ENCODE data around the gene FAM131A.
A peak's percentile ranks its signal among the peaks of the same experiment; 100 is the strongest.

Gene FAM131A

GRCh38 chr3:184341925-184342324, 4.5 kb downstream of the FAM131A start:
- CTCF ChIA-PET = no interaction called here
- Histone ChIP-seq H3K36me3 (ENCODE audit: control insufficient read depth in 2 of 2, insufficient read depth in 1 of 2, low read length in 2 of 2) (peaks cover 0 to 57% of the 10 kb centered on the region in 2 experiments; a peak in 1 of 3 replicates), H3K4me1 (ENCODE audit: control insufficient read depth, insufficient read depth, low read length) (no peaks in the 10 kb centered on the region), H3K27ac (ENCODE audit: extremely low read depth, low read depth, low read length) (no peak overlapping the region), H3K4me3 (ENCODE audit: low read depth, low read length) (no peak overlapping the region), H3K9me3 (ENCODE audit: control insufficient read depth, insufficient read depth, low read depth, low read length) (no peaks in the 10 kb centered on the region)
- POLR2A ChIA-PET = interaction anchor here (1.1 kb wide), 1 partner anchor 20 kb away, joined by 4 read pairs; no protein-coding TSS in a partner anchor
- TF ChIP-seq ZBTB1 (tag by site-specific recombination; IDR thresholded peaks at IDR 0.05) = no peak
- no peak for TF ChIP-seq ZNF354C (tag by site-specific recombination; IDR thresholded peaks at IDR 0.05; ENCODE audit: borderline replicate concordance, low read depth)
- TF ChIP-seq KLF7 (tag by site-specific recombination; IDR thresholded peaks at IDR 0.05; ENCODE audit: borderline replicate concordance) = no peak
- TF ChIP-seq MEIS1 (CRISPR knock-in tag; IDR thresholded peaks at IDR 0.05; ENCODE audit: borderline replicate concordance) = no peak
- no peak for TF ChIP-seq ZNF155 (tag by site-specific recombination; IDR thresholded peaks at IDR 0.05)
- TF ChIP-seq ZNF26 (tag by site-specific recombination; IDR thresholded peaks at IDR 0.05) = no peak
- no peak for TF ChIP-seq ZNF530 (tag by site-specific recombination; IDR thresholded peaks at IDR 0.05; ENCODE audit: low read depth)
- TF ChIP-seq ZNF596 (tag by site-specific recombination; IDR thresholded peaks at IDR 0.05) = no peak
- TF ChIP-seq ZSCAN18 (tag by site-specific recombination; IDR thresholded peaks at IDR 0.05) = no peak
- TF ChIP-seq ZNF585B (tag by site-specific recombination; IDR thresholded peaks at IDR 0.05) = no peak

- no peaks in the 10 kb centered on the region for H3K9me3 ChIP-seq (ENCODE audit: control insufficient read depth, insufficient read depth, low read depth, low read length)
- POLR2A ChIA-PET = no interaction called here
- TF ChIP-seq MYNN (tag by site-specific recombination; IDR thresholded peaks at IDR 0.05; ENCODE audit: borderline replicate concordance) (no peak), ZIC2 (tag by site-specific recombination; IDR thresholded peaks at IDR 0.05) (peak; percentile 81)
- H3K36me3 ChIP-seq (ENCODE audit: control insufficient read depth in 2 of 2, insufficient read depth in 1 of 2, low read length in 2 of 2) = peaks cover 0 to 56% of the 10 kb centered on the region in 2 experiments; a peak in 1 of 3 replicates
- no peak overlapping the region for H3K27ac ChIP-seq (ENCODE audit: extremely low read depth, low read depth, low read length)
- CTCF ChIA-PET = no interaction called here
- no peak overlapping the region for H3K4me3 ChIP-seq (ENCODE audit: low read depth, low read length)
- H3K4me1 ChIP-seq (ENCODE audit: control insufficient read depth, insufficient read depth, low read length) = no peaks in the 10 kb centered on the region
Observed at GRCh38 chr3:184343200-184343876, 5.9 kb downstream of the FAM131A start.

- Histone ChIP-seq H3K9me3 (ENCODE audit: control insufficient read depth, insufficient read depth, low read depth, low read length) (no peaks in the 10 kb centered on the region), H3K27ac (ENCODE audit: extremely low read depth, low read depth, low read length) (no peak overlapping the region), H3K36me3 (ENCODE audit: control insufficient read depth in 2 of 2, insufficient read depth in 1 of 2, low read length in 2 of 2) (peaks cover 0 to 56% of the 10 kb centered on the region in 2 experiments; a peak in 1 of 3 replicates), H3K4me3 (ENCODE audit: low read depth, low read length) (no peak overlapping the region), H3K4me1 (ENCODE audit: control insufficient read depth, insufficient read depth, low read length) (no peaks in the 10 kb centered on the region)
- TF ChIP-seq HIC1 (tag by site-specific recombination; IDR thresholded peaks at IDR 0.05) (peak; percentile 42), ZNF274 (IDR thresholded peaks at IDR 0.05; ENCODE audit: low read length) (no peak), ZNF274 (tag by site-specific recombination; IDR thresholded peaks at IDR 0.05; ENCODE audit: borderline replicate concordance) (no peak), ZBTB17 (tag by site-specific recombination; IDR thresholded peaks at IDR 0.05) (no peak), ZNF175 (tag by site-specific recombination; IDR thresholded peaks at IDR 0.05) (no peak), ZNF777 (tag by site-specific recombination; IDR thresholded peaks at IDR 0.05; ENCODE audit: borderline replicate concordance) (no peak), ZNF24 (tag by site-specific recombination; IDR thresholded peaks at IDR 0.05) (no peak), EGR2 (tag by site-specific recombination; IDR thresholded peaks at IDR 0.05; ENCODE audit: low read depth) (no peak), GLIS1 (tag by site-specific recombination; IDR thresholded peaks at IDR 0.05) (peak; percentile 46; the same call in 1 of the 2 replicates), ZNF202 (tag by site-specific recombination; IDR thresholded peaks at IDR 0.05; ENCODE audit: borderline replicate concordance) (no peak), ZNF366 (tag by site-specific recombination; conservative IDR thresholded peaks at IDR 0.05) (no peak), ZNF792 (tag by site-specific recombination; IDR thresholded peaks at IDR 0.05) (no peak)
- CTCF ChIA-PET = interaction anchor here (0.7 to 3.1 kb wide), 3 partner anchors 11 to 169 kb away, joined by 3 to 13 read pairs (median 3); partner anchors contain the start of genes CLCN2 and POLR2H
- POLR2A ChIA-PET = interaction anchor here (1.5 kb wide), 2 partner anchors 16 to 18 kb away, joined by 5 to 6 read pairs; no protein-coding TSS in a partner anchor
Observed at GRCh38 chr3:184344579-184345316, 7.3 kb downstream of the FAM131A start.
